HL-60 (cell line): Measurements from ENCODE around the gene STON2.

ENCODE experiments used
- DNase-seq, 2 experiments: peaks; one replicate each; pipeline ENCODE4 v3.0.0-alpha.2; 2010 to 2020; ENCODE audit warnings: low read depth in 1 of 2, low spot score in 1 of 2
- H3K27ac ChIP-seq: fragments of 250-450 bp; sonication (Bioruptor Pico); replicated peaks from 2 replicates; pipeline ENCODE4 v1.5.1; 2020; ENCODE audit warnings: mild to moderate bottlenecking, moderate library complexity
- H3K27me3 ChIP-seq: fragments of 250-450 bp; sonication (Bioruptor Pico); 2 replicates; pipeline ENCODE4 v1.5.1; 2021; ENCODE audit warnings: mild to moderate bottlenecking, moderate library complexity; ENCODE audit not compliant: insufficient read depth, poor library complexity, severe bottlenecking
- H3K4me3 ChIP-seq: replicated peaks from 2 replicates; pipeline ENCODE4 v1.5.1; 2011; ENCODE audit warnings: mild to moderate bottlenecking, control low read depth, low read length; ENCODE audit not compliant: insufficient read depth
- GABPA ChIP-seq: IDR thresholded peaks from 2 replicates; pipeline ENCODE4 v1.6.1; 2012; ENCODE audit warnings: low read depth
- POLR2AphosphoS5 ChIP-seq: IDR thresholded peaks from 2 replicates; pipeline ENCODE4 v1.6.1; 2012; ENCODE audit warnings: low read depth
- REST ChIP-seq: IDR thresholded peaks from 2 replicates; pipeline ENCODE4 v1.6.1; 2012; ENCODE audit warnings: low read depth; ENCODE audit not compliant: insufficient replicate concordance
- SPI1 ChIP-seq: IDR thresholded peaks from 2 replicates; pipeline ENCODE4 v1.6.1; 2012; ENCODE audit warnings: low read depth, mild to moderate bottlenecking, borderline replicate concordance
- TF ChIP-seq, protein P1 (sequence below): IDR thresholded peaks from one replicate; pipeline ENCODE4 v1.5.1; 2011; ENCODE audit warnings: low read length, control low read depth, inconsistent platforms; ENCODE audit not compliant: insufficient read depth

The STON2 gene

GRCh38 chr14:81366214-81366613 is 33.9 kb downstream of the STON2 start:
- Histone ChIP-seq H3K27ac (no peak overlapping the region), H3K4me3 (no peak overlapping the region), H3K27me3 (no peaks in the 10 kb centered on the region)
- no peak for DNase-seq
- no peak for TF ChIP-seq SPI1
- no peak for TF ChIP-seq POLR2AphosphoS5
- no peak for TF ChIP-seq GABPA
- TF ChIP-seq, protein P1, sequence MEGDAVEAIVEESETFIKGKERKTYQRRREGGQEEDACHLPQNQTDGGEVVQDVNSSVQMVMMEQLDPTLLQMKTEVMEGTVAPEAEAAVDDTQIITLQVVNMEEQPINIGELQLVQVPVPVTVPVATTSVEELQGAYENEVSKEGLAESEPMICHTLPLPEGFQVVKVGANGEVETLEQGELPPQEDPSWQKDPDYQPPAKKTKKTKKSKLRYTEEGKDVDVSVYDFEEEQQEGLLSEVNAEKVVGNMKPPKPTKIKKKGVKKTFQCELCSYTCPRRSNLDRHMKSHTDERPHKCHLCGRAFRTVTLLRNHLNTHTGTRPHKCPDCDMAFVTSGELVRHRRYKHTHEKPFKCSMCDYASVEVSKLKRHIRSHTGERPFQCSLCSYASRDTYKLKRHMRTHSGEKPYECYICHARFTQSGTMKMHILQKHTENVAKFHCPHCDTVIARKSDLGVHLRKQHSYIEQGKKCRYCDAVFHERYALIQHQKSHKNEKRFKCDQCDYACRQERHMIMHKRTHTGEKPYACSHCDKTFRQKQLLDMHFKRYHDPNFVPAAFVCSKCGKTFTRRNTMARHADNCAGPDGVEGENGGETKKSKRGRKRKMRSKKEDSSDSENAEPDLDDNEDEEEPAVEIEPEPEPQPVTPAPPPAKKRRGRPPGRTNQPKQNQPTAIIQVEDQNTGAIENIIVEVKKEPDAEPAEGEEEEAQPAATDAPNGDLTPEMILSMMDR: no peak
- TF ChIP-seq REST: no peak

GRCh38 chr14:81363746-81364378 is 36.3 kb downstream of the STON2 start:
- Histone ChIP-seq H3K27ac (no peak overlapping the region), H3K27me3 (no peaks in the 10 kb centered on the region), H3K4me3 (no peak overlapping the region)
- TF ChIP-seq, protein P1: no peak
- TF ChIP-seq SPI1: no peak
- no peak for TF ChIP-seq REST
- TF ChIP-seq POLR2AphosphoS5: no peak
- TF ChIP-seq GABPA: no peak
- DNase-seq: no peak

- Histone ChIP-seq H3K27me3 (no peaks in the 10 kb centered on the region), H3K4me3 (no peak overlapping the region), H3K27ac (no peak overlapping the region)
- TF ChIP-seq, protein P1: no peak
- no peak for TF ChIP-seq POLR2AphosphoS5
- TF ChIP-seq GABPA: no peak
- TF ChIP-seq REST: no peak
- no peak for TF ChIP-seq SPI1
- no peak for DNase-seq
These were observed 46.3 kb downstream of the STON2 start for GRCh38 chr14:81353691-81354323.
